ENCODE results near the gene SMIM22.

SMIM22 gene

GRCh38 chr16:4797805-4798252 is 2.7 kb downstream of the SMIM22 start:
- no peak for DNase-seq

DNA sequence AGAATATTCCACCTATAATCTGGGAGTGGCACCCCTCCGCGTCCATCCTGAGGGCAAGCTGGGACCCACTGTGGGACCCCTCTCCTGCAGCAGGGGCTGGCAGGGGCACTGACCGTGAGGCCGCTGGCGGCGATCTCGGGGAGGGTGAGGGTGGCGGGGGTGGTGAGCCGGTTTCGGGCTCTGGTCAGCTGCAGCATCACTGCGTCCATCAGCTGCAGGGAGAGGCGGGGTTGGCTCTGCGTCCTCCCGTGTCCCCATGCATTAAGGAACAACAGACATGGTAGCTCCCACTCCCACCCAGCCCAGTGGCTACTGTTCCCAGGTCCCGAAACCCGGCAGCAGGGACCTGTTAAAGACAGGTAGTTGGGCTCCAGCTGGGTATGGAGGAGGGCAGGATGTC is 3.3 kb downstream of the SMIM22 start:
- no peak for DNase-seq

DNA sequence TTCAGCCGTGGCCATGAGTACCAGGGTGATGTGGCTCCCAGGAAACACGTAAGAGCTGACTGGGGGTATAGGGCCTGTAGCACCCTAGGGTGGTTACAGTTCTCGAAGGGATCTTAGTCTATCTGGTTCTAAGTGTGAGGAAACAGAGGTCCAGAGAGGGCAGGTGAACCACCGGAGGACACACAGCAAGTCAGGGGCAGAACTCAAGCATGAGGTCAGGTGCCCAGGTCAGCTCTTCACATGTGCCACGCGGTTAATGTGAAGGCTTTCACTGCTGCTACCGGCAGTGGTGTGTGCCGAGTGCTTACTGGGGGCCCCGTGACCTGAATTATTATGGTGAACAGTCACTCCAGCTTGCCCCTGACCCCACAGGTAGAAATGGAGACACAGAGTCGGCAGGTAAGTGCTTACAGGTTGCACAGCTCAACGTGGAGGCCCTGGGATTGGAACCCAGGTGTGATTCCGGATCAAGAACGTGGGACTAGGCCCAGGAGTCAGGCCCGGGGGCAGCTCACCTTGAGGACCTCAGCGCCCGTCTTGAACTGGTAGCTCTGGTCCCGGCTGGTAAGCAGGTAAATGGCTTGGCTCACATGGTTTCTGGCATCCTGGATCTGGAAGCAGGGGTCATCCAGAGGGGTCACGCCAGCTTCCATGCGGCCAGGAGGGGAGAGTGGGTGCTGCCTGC is 4.1 kb downstream of the SMIM22 start:
- DNase-seq = no peak

DNA sequence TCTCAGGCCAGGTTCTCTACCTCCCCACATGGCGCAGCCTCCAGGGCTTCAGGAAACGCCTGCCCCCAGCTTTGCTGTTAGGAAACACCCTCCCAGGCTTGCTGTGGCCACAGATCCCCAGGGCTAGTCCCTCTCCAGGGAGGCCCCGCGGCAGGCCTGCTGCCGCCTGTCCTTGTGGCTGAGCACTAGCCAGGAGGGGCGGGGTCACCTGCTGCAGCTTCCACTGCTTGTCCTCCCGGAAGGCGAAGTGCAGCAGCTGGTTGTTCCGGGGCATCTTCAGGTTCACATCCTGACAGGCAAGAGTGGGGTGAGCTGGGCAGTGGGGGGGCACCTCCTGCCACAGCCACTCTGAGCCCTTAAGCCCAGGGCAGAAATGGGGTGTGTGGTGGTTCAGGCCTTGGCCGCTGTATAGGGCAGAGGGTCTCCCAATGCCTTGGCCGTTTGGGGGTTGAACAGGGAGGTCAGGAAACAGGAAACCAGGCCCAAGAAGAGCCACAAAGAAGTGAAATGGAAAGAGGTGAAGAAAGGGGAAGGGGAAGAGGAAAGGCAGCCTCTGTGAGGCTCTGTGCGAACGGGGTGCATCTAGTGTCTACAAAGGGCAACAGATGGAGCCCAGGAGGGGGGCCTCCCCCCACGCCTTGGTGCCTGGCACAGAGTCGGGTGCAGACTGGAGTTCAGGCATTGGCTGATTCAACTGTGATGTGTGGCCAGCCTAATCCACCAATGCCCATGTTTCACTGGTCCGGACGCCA is 5.3 kb downstream of the SMIM22 start:
- DNase-seq = peak in 1 of 2 experiments; percentile 35

DNA sequence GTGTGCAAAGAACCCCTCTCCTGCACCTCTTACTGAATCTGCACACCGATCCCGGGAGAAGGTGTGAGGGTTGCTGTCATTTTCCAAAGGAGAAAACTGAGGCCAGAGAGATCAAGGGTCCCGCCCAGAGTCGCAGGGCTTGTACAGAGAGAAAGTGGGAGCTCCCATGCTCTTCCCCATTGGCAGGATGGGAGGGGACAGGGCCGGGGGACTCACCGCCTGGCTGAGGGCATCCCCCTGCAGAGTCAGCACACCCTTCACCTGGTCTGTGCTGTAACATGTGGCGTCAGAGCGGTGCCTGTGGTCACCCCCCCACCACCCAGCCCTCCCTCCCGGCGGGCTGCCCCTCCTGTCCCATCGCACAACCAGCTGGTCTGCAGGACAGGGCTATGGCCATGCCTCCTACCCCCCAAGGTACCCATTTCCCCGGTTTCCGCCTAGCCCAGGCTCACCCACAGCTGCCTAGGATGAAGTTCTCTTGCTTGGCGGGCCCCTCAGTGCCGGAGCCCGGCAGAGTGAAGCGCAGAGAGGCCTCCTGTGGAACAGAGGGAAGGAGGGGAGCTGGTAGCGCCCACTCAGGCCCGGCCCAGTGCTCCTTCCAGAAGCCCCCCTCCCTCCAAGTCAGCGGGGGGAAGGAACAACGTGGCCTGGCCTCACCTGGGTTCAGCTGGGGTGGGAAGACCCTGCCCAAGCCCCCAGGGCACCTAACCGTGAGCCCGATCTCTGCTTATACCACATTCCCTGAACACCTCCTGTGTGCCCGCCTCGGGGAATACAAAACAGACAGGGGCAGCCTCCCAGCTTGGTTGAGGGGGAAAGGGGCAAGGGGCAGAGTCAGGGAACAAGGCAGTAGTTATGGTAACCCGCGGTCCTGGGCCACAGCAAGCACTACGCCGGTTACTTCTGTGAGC is 6.1 kb downstream of the SMIM22 start:
- DNase-seq = no peak

DNA sequence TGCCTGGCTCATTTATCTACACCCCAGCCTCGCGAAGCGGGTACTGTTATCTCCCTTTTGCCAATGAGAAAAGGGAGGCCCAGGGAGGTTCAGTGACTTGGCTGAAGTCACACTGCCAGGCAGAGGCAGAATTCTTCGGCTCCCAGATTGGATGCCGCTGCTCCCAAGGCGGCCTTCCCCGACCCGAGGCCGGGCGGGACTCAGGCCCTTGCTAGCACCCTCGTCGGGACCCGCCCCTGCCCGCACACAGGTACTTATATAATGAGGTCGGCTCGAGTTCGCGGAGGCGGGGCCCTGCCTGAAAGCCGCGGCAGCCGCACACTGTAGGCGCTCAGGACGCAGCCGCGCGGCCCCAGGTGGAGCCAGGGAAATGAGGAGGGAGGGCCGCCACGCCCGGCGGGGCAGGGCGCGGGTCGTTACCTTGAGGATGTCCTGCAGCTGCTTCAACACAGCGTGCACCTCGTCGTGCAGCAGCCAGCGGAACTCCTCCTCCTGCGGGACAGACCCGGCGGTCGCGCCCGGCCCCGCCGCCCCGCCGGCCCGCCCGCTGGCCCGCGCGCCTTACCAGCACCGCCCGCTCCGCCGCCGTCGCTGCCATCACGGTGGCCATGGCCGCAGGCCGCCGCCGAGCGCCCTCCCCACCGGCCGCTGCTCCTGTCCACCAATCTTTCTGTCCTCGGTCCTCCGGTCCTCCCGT is 6.9 kb downstream of the SMIM22 start, which contains the start of gene ROGDI:
TSS of gene ROGDI (minus strand) at position 672 of the 697 bp plus-strand sequence. CDS start at position 610, 62 bp downstream.
- peak; percentile 84 to 91 for DNase-seq

- peak; percentile 93 to 94 for DNase-seq
These were observed 7.6 kb downstream of the SMIM22 start for GRCh38 chr16:4802659-4803287.

DNA sequence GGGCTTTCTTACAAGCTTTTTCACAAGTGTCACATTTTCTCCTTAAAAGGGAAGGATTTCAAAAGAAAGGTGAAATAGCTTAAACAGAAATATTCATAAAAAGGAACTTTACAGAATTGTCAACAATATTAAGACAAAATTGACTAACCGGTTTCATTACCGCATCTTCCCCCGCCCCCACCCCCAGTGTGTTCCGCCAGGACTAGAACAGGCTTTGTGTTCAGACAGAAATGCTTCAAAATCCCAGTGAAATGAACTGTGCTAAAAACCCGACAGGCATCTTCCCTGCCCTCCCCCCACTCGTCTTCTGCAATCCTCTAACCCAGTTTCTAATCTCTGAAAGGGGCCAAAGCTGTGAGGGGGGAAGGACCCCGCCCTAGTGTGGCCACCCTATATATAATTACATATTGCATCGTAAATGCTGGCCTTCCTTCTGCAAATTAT is 8.3 kb downstream of the SMIM22 start:
- no peak for DNase-seq

DNA sequence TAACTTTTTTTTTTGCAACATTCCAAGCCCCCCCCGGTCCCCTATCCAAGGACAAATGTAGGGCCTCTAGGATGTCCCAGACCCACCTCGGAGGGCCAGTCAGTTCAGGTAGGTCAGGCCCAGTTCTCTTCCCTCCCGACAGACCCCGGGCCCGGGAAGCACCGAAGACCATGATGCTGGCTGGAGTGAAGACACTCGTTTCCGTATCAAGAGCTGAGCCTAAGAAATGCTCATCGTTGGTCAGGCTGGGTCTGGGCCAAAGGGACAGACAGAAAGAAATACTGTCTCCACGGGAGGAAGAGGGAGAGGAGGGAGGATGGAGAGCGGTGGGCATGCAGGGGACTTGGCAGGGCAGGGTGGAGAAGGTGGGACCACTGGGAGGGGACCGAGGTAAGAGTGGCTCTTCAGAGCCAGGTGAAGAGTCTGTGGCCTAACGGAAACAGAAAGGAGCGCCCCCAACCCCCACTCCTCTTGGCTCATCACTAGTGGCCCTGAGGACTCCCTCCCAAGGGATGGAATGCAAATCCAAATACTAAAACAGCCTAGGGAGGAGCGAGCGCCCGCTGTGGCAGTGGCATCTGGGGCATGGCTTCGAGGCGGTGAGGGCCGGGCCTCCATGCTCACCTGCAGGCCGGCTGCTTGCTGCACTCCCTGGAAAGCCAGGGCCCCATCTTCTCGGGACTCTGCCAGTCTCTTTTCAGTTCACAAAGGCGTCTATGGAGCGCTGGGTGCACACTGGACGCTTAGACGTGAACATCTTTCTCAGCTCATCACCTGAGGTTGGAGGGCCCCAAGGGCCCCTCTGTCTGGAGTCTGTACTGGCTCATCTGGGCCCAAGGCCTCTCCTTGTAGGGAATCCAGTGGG is 9.0 kb downstream of the SMIM22 start:
- no peak for DNase-seq

GRCh38 chr16:4805231-4805630 is 10.1 kb downstream of the SMIM22 start:
- DNase-seq = no peak

- DNase-seq = no peak
These were observed 11.1 kb downstream of the SMIM22 start for GRCh38 chr16:4806280-4806679.

DNA sequence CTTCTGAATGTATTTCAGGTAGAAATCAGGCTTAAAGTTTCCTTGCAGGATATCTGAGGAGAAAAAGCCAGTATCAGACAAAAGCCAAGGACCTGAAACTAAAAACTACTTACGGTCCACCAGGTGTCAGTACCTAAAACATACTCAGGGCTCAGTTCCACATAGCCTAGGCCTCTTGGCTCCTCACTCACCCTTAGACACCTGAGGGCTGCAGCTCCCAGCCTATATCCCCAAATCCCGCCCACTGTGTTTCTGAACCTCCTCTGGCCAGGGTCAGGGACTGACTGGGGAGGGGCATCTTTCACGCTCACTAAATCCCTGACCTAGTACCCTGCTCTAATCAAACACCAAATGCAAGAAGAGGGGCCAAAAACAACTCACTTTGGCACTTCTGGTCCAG is 16.1 kb downstream of the SMIM22 start:
- DNase-seq = no peak

- DNase-seq = no peak
These were observed 16.6 kb downstream of the SMIM22 start for GRCh38 chr16:4811773-4812172.

GRCh38 chr16:4813251-4814003 is 18.3 kb downstream of the SMIM22 start:
- no peak for DNase-seq

- no peak for DNase-seq
These were observed 18.9 kb downstream of the SMIM22 start for GRCh38 chr16:4814046-4814445.

DNA sequence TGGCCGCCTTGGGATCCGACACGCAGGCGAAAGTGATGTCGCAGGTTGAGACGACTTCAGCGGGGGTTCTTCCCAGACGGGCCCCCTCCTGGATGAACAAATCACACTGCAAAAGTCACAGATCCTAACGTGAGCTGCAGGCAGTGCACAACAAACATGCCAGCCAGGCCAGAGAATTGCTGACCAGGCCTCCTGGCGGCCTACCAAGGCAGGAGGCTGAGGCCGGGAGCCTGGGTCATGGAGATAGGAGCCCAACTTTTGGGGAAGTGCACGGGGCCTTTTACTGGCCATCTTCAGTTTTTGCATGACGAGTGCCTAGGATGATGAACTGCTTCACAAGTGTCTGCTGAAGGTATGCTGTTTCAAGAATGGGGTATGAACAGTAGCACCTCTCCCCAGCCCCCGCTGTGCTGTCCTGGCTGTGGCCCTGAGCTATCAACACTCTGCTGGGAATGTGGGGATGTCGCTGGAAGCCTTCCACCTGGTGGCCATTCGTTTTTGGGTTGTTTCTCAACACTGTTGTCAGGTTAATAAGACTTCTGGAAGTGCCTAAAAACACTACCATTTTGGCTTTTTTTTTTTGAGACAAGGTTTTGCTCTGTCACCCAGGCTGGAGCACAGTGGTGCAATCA is 19.5 kb downstream of the SMIM22 start:
- DNase-seq = no peak

DNA sequence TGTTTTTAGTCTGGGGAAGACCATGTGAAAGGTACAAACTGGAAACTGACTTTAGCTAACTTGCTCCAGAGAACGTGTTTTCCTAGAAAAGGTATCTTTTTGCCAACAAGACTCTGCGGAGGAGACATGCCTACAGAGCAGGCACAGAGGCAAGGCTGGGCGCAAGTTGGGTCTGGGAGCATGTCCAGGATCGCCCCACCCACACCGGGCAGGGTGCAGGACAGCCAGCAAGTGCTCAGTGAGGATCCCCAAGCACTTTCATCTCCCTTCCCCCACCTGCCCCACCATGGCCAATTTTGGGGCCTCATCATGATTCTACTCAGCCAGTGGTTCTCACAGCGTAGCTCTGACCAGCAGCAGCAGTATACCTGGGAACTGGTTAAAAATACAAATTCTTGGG is 25.5 kb downstream of the SMIM22 start:
- DNase-seq = no peak

- no peak for DNase-seq
These were observed 30.0 kb downstream of the SMIM22 start for GRCh38 chr16:4825196-4825595.

- DNase-seq = no peak
These were observed 31.4 kb downstream of the SMIM22 start for GRCh38 chr16:4826526-4826925.

- DNase-seq = no peak
These were observed 31.8 kb downstream of the SMIM22 start for GRCh38 chr16:4826980-4827379.

Data from NCI-H2081 (cell line).